Measurements from ENCODE around the gene IGFBP7.

Gene IGFBP7

DNA sequence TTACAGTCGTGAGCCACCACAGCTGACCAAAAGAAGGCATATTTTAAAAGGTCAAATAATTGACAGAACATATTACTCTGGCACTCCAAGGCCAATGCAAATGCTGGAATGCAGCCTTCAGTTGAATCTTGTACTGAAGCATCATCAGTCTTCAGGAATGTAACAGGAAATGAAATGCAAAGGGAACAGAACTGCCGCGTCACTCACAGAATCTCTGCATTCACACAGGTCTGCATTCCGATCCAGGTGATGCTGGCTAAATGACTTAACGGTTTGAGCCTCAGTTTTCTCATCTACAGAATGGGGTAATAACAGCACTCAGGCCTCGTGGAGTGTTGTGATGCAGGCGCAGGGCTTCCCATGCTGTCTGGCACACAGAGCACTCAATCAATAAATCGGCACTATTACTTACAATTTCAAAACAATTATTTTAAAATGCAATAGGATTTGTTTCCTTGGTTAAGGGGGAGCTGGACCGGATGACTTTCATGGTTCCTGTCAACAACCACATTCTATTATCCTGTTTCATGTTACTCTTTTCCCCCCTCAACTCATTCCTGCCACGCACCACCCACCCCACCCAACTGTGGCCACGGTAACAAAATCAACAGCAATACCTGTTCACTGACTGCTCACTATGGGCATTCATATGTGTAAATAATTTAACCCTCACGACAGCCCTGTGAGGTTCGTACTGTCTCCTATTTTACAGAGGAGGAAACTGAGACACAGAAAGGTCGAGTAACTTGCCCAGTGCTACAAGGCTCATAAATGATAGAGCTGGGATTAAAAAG, 32.4 kb downstream of the IGFBP7 start:
- no peak overlapping the region for H3K27ac ChIP-seq
- no peak for TF ChIP-seq CTCF (conservative IDR thresholded peaks at IDR 0.05; ENCODE audit: low read depth, low read length)
- H3K4me1 ChIP-seq (ENCODE audit: low read depth, poor library complexity, severe bottlenecking): no peaks in the 10 kb centered on the region
- H3K36me3 ChIP-seq (ENCODE audit: insufficient read depth): no peaks in the 10 kb centered on the region
- no peaks in the 10 kb centered on the region for H3K27me3 ChIP-seq (ENCODE audit: insufficient read depth, low read depth)
- no peak overlapping the region for H3K4me2 ChIP-seq
- no peak overlapping the region for H2AFZ ChIP-seq (ENCODE audit: low read depth)
- no peaks in the 10 kb centered on the region for H3K79me2 ChIP-seq (ENCODE audit: insufficient read depth, low read depth)
- no peaks in the 10 kb centered on the region for H4K20me1 ChIP-seq (ENCODE audit: insufficient read depth)
- H3K9ac ChIP-seq: no peak overlapping the region
- H3K4me3 ChIP-seq (IDR thresholded peaks at IDR 0.05; ENCODE audit: insufficient read depth, low read depth, low read length): no peak overlapping the region

DNA sequence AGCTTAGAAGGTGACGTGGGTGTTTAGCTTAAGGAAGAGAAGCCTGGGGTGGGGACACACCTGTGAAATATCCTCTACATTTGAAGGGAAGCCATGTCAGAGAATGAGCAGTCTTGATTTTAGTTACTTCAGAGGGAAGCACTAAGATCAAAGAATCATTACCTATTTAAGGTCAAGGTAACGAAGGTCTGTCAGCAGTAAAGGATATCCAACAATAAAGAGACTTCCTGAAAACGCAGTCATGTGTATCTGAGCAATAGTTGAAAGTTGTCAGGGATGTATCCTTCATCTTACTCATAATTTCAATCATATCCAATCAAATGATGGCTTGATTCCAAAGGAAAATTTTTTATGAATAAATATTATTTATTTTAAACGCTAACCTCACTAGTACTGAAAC, 33.5 kb downstream of the IGFBP7 start:
- Histone ChIP-seq H2AFZ (ENCODE audit: low read depth) (no peak overlapping the region), H3K4me2 (no peak overlapping the region), H3K36me3 (ENCODE audit: insufficient read depth) (no peaks in the 10 kb centered on the region), H4K20me1 (ENCODE audit: insufficient read depth) (no peaks in the 10 kb centered on the region), H3K27me3 (ENCODE audit: insufficient read depth, low read depth) (no peaks in the 10 kb centered on the region), H3K79me2 (ENCODE audit: insufficient read depth, low read depth) (no peaks in the 10 kb centered on the region), H3K4me3 (IDR thresholded peaks at IDR 0.05; ENCODE audit: insufficient read depth, low read depth, low read length) (no peak overlapping the region), H3K27ac (no peak overlapping the region), H3K9ac (no peak overlapping the region), H3K4me1 (ENCODE audit: low read depth, poor library complexity, severe bottlenecking) (no peaks in the 10 kb centered on the region)
- no peak for TF ChIP-seq CTCF (conservative IDR thresholded peaks at IDR 0.05; ENCODE audit: low read depth, low read length)

- H3K79me2 ChIP-seq (ENCODE audit: insufficient read depth, low read depth): no peaks in the 10 kb centered on the region
- H3K4me1 ChIP-seq (ENCODE audit: low read depth, poor library complexity, severe bottlenecking): no peaks in the 10 kb centered on the region
- no peak overlapping the region for H3K27ac ChIP-seq
- TF ChIP-seq CTCF (conservative IDR thresholded peaks at IDR 0.05; ENCODE audit: low read depth, low read length): no peak
- no peaks in the 10 kb centered on the region for H3K27me3 ChIP-seq (ENCODE audit: insufficient read depth, low read depth)
- no peak overlapping the region for H3K4me2 ChIP-seq
- no peak overlapping the region for H3K4me3 ChIP-seq (IDR thresholded peaks at IDR 0.05; ENCODE audit: insufficient read depth, low read depth, low read length)
- no peak overlapping the region for H3K9ac ChIP-seq
- H4K20me1 ChIP-seq (ENCODE audit: insufficient read depth): no peaks in the 10 kb centered on the region
- H3K36me3 ChIP-seq (ENCODE audit: insufficient read depth): no peaks in the 10 kb centered on the region
- no peak overlapping the region for H2AFZ ChIP-seq (ENCODE audit: low read depth)
Measured at GRCh38 chr4:57075367-57075766, 34.8 kb downstream of the IGFBP7 start.

GRCh38 chr4:57074744-57075143, 35.4 kb downstream of the IGFBP7 start:
- Histone ChIP-seq H3K79me2 (ENCODE audit: insufficient read depth, low read depth) (no peaks in the 10 kb centered on the region), H4K20me1 (ENCODE audit: insufficient read depth) (no peaks in the 10 kb centered on the region), H3K27ac (no peak overlapping the region), H3K36me3 (ENCODE audit: insufficient read depth) (no peaks in the 10 kb centered on the region), H3K27me3 (ENCODE audit: insufficient read depth, low read depth) (no peaks in the 10 kb centered on the region), H3K4me3 (IDR thresholded peaks at IDR 0.05; ENCODE audit: insufficient read depth, low read depth, low read length) (no peak overlapping the region), H3K4me2 (no peak overlapping the region), H3K4me1 (ENCODE audit: low read depth, poor library complexity, severe bottlenecking) (peaks cover 5% of the 10 kb centered on the region), H2AFZ (ENCODE audit: low read depth) (no peak overlapping the region), H3K9ac (no peak overlapping the region)
- TF ChIP-seq CTCF (conservative IDR thresholded peaks at IDR 0.05; ENCODE audit: low read depth, low read length): no peak
